SKM-1 treated with dmso at 0.1 percent for 144 hours (cell line): ENCODE measurements around the gene PPP2R3B.
"Not testable (repeated sequence)": the region's sequence is repeated elsewhere in the genome, so short reads cannot be mapped to it uniquely, and the experiment has no call there.

Experiments used
- DNase-seq: peaks from one replicate; lab custom pipeline; 2025; ENCODE audit not compliant: unreplicated experiment; lab: John Stamatoyannopoulos, UW

PPP2R3B gene

GRCh38 chrX:355329-356050 is 31.2 kb downstream of the PPP2R3B start:
- no peak for DNase-seq

- DNase-seq, result no peak
Observed at GRCh38 chrX:353566-354535, 32.9 kb downstream of the PPP2R3B start.

GRCh38 chrX:352582-353314 is 34.0 kb downstream of the PPP2R3B start:
- no peak for DNase-seq

DNA sequence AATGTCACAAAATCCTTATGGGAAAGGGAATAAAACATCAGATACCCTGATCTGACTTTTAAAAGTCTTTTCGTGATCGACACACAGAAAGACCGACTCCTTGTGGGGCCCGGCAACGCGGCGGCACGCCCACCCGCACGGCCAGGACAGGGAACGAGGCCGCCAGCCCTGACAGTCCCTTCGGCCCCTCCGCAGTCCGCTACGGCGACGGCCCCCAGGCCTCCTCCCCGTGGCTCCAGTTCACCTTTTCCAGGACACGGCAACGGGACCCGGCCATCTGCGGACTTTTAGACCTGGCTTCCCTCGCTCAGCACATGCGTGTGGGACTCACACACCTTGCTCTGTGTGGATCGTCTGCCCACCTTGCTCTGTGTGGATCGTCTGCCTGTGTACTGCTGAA is 34.5 kb downstream of the PPP2R3B start:
- DNase-seq, result no peak

GRCh38 chrX:351736-352135 is 35.0 kb downstream of the PPP2R3B start:
- no peak for DNase-seq

DNA sequence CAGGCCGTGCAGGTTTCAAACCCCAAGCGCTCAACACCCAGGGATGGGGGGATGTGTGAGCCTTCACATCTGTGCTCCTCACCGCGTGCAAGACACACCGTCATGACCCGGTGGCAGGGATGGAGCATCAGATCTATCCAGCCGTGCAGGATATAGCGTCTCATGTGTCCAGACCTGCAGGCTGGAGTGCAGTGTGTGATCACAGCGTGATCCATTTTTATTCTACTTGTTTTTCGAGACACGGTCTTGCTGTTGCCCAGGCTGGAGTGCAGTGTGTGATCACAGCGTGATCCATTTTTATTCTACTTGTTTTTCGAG is 35.4 kb downstream of the PPP2R3B start:
- not testable (repeated sequence) for DNase-seq

- DNase-seq, result no peak
Observed at GRCh38 chrX:350534-351323, 36.0 kb downstream of the PPP2R3B start.

DNA sequence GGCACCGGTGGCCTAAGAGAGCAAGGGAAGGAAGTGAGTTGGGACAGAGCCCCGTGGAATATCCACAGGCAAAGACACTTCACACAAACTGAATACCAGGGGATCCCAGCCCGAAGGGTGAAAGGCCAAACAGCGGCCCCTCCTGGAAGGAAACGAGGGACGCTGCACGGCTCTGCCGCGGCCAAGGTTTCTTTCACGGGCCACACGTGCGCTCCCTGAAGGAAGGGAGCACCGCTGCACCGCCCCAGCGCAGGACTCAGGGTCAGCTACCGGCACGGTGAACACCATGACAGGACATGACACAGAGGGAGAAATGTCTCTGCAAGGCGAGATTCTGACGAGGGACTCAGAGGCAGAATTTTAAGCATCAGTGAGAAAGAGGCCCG is 36.6 kb downstream of the PPP2R3B start:
- DNase-seq, result no peak

DNA sequence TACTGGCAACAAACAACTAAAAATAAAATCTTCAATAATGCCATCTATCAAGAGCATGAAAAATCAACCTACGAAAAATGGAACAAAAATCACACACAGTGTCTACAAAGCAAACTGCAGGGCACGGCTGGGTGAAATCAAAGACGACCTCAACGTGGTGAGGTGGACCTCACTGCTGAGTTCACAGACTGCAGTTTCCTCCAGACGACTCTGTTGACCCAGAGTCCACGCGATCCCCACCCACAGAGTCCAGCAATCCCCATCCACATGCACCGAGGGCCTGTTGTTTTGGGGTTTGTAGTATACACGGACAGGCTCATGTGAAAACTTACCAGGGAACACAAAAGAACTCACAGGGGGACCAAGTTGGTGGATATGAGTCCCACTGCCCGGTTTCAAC is 37.0 kb downstream of the PPP2R3B start:
- DNase-seq, result no peak

GRCh38 chrX:349196-349595 is 37.5 kb downstream of the PPP2R3B start:
- DNase-seq, result no peak

DNA sequence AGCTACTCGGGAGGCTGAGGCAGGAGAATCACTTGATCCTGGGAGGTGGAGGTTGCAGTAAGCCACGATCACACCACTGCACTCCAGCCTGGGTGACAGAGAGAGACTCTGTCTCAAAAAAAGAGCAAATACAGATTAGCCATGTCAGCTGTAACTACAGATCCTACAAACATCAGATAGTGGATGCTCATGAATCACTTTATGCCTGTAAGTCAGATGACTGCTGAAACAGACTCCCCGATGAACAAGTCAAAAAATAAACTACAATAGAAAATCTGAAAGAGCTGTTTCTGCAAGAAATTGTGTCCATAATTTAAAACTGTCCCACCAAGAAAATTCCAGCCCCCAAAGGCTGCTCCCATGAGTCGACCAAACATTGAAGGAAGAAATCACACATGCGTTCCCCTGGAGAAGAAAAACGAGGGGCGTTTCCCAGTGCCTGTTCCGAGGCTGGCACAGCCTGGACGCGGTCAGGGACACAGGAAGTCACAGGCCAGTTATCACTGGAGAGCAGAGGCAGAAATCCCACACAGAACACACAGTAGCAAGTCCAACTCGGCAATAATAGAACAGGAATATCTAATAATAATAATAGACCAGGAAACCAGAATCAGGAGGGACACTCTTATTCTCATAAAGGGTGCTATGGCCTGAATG is 38.1 kb downstream of the PPP2R3B start:
- no peak for DNase-seq

DNA sequence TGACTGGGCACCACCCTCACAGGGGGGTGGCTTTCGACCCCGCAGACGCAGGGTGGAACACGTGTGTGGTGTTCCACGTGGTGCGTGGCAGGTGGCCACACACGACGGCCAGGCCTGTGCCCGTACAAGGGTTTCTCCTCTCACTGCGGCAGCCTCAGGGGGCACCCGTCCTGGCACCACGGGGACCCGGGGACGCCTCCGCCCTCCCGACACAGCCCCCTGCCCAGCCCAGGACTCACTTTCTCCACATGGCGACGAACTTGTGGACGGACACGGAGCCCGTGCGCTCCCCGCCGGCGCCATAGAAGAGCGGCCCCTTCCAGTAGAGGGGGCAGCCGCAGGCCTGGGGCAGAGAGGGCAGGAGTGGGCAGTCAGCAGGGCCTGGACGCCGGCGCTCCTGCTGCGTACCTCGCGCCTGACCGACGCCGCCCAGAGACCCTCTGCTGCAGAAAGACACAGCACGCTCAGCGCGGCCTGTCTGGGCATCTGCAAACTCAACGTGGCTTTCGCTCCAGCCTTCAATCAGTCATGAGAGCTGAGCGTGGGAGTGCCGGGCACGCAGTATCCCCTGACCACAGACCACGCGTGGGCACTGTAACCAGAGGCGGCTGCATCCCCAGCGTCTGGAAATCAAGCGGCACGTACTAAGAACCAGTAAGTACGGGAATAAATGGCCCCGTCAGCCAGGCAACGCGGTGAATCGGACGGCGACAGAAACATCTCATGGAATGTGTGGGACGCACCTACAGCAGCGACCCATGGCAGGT is 39.2 kb downstream of the PPP2R3B start:
- DNase-seq, result no peak

- no peak for DNase-seq
Observed at GRCh38 chrX:346034-346813, 40.5 kb downstream of the PPP2R3B start.

GRCh38 chrX:345020-345925 is 41.4 kb downstream of the PPP2R3B start:
- no peak for DNase-seq

GRCh38 chrX:344371-344901 is 42.3 kb downstream of the PPP2R3B start:
- DNase-seq, result no peak

DNA sequence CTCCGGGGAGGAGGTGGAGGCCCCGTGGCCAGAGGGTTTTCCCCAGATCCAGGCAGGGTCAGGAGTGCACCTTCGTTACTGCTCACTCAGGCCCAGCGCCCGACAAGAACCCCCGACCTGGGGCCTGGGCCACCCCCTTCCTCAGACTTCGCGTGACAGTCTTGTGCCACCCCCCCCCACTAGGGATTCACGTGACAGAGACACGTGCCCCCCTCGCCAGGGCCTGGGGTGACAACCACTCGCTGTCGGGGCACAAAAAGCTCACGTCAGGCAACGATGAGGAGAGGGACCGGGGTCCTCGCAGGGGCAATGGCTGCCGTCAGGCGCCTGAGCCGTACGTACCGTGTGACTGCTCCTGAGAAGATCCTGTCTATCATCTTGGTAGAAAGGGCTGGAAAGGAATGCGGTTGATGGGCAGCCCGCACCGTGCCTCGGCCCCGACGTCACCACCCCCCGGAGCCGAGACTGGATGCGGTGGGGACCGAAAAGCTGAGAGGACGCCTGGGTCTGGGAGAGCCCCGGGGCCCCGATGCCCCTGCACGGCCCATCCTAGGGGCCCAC is 45.1 kb downstream of the PPP2R3B start:
- DNase-seq, result no peak
